H1 (cell line): ENCODE measurements around the gene GALNT1. TPM values are rescaled to one million over a fixed set of nuclear protein-coding genes. Genes with fewer than 3 reads are reported as not detected.

Source experiments
- ASH2L ChIP-seq: fragments of 200-600, 300-600 bp; sonication (generic); IDR thresholded peaks from one replicate; pipeline ENCODE4 v1.7.1; 2017; ENCODE audit warnings: low read length
- CBX5 ChIP-seq: fragments of 300-800, 300-1000 bp; sonication (generic); IDR thresholded peaks from 2 replicates; pipeline ENCODE4 v1.7.1; 2016; ENCODE audit warnings: antibody characterized with exemption, low read length, low read depth
- CBX8 ChIP-seq: fragments of 300-800, 300-1000 bp; sonication (generic); IDR thresholded peaks from 2 replicates; pipeline ENCODE4 v1.7.1; 2016; ENCODE audit warnings: low read depth, low read length, borderline replicate concordance
- CREB1 ChIP-seq: IDR thresholded peaks from 2 replicates; pipeline ENCODE4 v1.6.1; 2012; ENCODE audit warnings: inconsistent platforms
- HDAC6 ChIP-seq: IDR thresholded peaks from one replicate; pipeline ENCODE4 v1.7.1; 2012; ENCODE audit warnings: low read depth, mild to moderate bottlenecking, inconsistent platforms, low read length, moderate library complexity
- KDM4A ChIP-seq: IDR thresholded peaks from one replicate; pipeline ENCODE4 v1.7.1; 2012; ENCODE audit warnings: low read depth, mild to moderate bottlenecking, moderate library complexity, low read length, inconsistent platforms; ENCODE audit not compliant: severe bottlenecking
- KDM5A ChIP-seq: fragments of 200-600 bp; IDR thresholded peaks from 2 replicates; pipeline ENCODE4 v1.7.1; 2012; ENCODE audit warnings: mild to moderate bottlenecking, low read length, inconsistent platforms, mixed read lengths
- SP2 ChIP-seq: IDR thresholded peaks from 2 replicates; pipeline ENCODE4 v1.6.1; 2012; ENCODE audit warnings: mild to moderate bottlenecking, low read length, inconsistent platforms
- SUZ12 ChIP-seq: fragments of 200-600 bp; sonication (generic); IDR thresholded peaks from 2 replicates; pipeline ENCODE4 v1.6.1; 2012; ENCODE audit warnings: mild to moderate bottlenecking, inconsistent platforms, low read length, moderate library complexity, mixed read lengths
- ZNF274 ChIP-seq: IDR thresholded peaks from 2 replicates; pipeline ENCODE4 v1.7.0; 2012; ENCODE audit warnings: low read length, borderline replicate concordance; ENCODE audit errors: extremely low read depth
- polyA plus RNA-seq, 7 experiments: library from polyadenylated mRNA; depleted of rRNA in 3 of 7; stranded (reverse) in 5 of 7; unstranded in 2 of 7; fragments of >200 nt in 5 of 7; fragments of 200-250 nt in 2 of 7; gene quantifications; 1 replicate in 5 of 7; 2 replicates in 1 of 7; 4 replicates in 1 of 7; pipeline versions ENCODE4 v1.2.1 to v1.2.3, GENCODE V29; 2011 to 2013; ENCODE audit warnings: missing spikeins in 2 of 7, mixed read lengths in 2 of 7
- total RNA-seq: library from RNA; stranded (reverse); fragmentation: NEBNext Ultra II Directional; extraction: Animal tissue kit (Norgen Biotek cat#: 25700); gene quantifications from 2 replicates; pipeline ENCODE4 v1.2.1, GENCODE V29; 2021
- TF ChIP-seq, protein P1 (sequence below): fragments of 300-600 bp; sonication (generic); IDR thresholded peaks from 2 replicates; pipeline ENCODE4 v1.7.1; 2012; ENCODE audit warnings: low read length, moderate library complexity, mild to moderate bottlenecking, inconsistent platforms; ENCODE audit not compliant: insufficient replicate concordance

GALNT1 gene
- total and polyA plus RNA-seq, 2 of the 8 experiments (the other 6 are each of a cell fraction or from before 2014, with no cell fraction given), result 22.4 to 101 TPM

DNA sequence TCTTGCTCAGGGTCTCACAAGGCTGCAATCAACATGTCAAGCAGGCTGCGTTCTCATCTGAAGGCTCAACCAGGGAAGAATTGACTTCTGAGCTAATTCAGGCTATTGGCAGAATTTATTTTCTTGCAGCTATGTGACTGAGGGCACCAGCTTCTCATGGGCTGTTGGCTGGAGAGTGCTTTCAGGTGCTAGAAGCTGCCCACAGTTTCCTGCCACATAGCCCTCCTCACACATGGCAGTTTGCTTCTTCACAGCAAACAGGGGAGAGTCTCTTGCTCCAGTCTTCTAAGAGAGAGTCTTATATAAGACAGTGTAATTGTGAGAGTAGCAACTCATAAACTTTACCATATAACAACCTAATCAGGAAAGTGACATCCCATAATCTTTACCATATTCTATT is 46.2 kb upstream of the GALNT1 start (continued):
- TF ChIP-seq, protein P1, sequence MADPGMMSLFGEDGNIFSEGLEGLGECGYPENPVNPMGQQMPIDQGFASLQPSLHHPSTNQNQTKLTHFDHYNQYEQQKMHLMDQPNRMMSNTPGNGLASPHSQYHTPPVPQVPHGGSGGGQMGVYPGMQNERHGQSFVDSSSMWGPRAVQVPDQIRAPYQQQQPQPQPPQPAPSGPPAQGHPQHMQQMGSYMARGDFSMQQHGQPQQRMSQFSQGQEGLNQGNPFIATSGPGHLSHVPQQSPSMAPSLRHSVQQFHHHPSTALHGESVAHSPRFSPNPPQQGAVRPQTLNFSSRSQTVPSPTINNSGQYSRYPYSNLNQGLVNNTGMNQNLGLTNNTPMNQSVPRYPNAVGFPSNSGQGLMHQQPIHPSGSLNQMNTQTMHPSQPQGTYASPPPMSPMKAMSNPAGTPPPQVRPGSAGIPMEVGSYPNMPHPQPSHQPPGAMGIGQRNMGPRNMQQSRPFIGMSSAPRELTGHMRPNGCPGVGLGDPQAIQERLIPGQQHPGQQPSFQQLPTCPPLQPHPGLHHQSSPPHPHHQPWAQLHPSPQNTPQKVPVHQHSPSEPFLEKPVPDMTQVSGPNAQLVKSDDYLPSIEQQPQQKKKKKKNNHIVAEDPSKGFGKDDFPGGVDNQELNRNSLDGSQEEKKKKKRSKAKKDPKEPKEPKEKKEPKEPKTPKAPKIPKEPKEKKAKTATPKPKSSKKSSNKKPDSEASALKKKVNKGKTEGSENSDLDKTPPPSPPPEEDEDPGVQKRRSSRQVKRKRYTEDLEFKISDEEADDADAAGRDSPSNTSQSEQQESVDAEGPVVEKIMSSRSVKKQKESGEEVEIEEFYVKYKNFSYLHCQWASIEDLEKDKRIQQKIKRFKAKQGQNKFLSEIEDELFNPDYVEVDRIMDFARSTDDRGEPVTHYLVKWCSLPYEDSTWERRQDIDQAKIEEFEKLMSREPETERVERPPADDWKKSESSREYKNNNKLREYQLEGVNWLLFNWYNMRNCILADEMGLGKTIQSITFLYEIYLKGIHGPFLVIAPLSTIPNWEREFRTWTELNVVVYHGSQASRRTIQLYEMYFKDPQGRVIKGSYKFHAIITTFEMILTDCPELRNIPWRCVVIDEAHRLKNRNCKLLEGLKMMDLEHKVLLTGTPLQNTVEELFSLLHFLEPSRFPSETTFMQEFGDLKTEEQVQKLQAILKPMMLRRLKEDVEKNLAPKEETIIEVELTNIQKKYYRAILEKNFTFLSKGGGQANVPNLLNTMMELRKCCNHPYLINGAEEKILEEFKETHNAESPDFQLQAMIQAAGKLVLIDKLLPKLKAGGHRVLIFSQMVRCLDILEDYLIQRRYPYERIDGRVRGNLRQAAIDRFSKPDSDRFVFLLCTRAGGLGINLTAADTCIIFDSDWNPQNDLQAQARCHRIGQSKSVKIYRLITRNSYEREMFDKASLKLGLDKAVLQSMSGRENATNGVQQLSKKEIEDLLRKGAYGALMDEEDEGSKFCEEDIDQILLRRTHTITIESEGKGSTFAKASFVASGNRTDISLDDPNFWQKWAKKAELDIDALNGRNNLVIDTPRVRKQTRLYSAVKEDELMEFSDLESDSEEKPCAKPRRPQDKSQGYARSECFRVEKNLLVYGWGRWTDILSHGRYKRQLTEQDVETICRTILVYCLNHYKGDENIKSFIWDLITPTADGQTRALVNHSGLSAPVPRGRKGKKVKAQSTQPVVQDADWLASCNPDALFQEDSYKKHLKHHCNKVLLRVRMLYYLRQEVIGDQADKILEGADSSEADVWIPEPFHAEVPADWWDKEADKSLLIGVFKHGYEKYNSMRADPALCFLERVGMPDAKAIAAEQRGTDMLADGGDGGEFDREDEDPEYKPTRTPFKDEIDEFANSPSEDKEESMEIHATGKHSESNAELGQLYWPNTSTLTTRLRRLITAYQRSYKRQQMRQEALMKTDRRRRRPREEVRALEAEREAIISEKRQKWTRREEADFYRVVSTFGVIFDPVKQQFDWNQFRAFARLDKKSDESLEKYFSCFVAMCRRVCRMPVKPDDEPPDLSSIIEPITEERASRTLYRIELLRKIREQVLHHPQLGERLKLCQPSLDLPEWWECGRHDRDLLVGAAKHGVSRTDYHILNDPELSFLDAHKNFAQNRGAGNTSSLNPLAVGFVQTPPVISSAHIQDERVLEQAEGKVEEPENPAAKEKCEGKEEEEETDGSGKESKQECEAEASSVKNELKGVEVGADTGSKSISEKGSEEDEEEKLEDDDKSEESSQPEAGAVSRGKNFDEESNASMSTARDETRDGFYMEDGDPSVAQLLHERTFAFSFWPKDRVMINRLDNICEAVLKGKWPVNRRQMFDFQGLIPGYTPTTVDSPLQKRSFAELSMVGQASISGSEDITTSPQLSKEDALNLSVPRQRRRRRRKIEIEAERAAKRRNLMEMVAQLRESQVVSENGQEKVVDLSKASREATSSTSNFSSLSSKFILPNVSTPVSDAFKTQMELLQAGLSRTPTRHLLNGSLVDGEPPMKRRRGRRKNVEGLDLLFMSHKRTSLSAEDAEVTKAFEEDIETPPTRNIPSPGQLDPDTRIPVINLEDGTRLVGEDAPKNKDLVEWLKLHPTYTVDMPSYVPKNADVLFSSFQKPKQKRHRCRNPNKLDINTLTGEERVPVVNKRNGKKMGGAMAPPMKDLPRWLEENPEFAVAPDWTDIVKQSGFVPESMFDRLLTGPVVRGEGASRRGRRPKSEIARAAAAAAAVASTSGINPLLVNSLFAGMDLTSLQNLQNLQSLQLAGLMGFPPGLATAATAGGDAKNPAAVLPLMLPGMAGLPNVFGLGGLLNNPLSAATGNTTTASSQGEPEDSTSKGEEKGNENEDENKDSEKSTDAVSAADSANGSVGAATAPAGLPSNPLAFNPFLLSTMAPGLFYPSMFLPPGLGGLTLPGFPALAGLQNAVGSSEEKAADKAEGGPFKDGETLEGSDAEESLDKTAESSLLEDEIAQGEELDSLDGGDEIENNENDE, result no peak
- TF ChIP-seq HDAC6 (no peak), SP2 (no peak), ASH2L (no peak), CBX8 (no peak), SUZ12 (no peak), KDM5A (no peak), KDM4A (no peak), CREB1 (no peak), CBX5 (no peak), ZNF274 (no peak)
